ENCODE results near the gene PIK3R2.

PIK3R2 gene

DNA sequence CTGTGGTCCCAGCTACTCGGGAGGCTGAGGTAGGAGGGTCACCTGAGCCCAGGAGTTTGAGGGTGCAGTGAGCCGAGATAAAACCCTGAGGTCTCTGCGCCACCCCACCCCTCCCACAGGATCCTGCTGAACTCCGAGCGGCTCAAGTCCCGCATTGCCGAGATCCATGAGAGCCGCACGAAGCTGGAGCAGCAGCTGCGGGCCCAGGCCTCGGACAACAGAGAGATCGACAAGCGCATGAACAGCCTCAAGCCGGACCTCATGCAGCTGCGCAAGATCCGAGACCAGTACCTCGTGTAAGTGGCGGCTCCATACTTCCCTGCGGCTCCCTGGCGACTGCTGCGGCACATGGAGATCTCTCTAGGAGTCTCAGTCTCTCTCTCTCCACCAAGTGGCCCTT lies 14.0 kb downstream of the PIK3R2 start:
- TF ChIP-seq FOXP2 (optimal IDR thresholded peaks at IDR 0.05; ENCODE audit: borderline replicate concordance, extremely low read depth, extremely low read length, insufficient read depth) (no peak), SIN3A (IDR thresholded peaks at IDR 0.05; ENCODE audit: borderline replicate concordance, insufficient read depth, low read length) (no peak), TAF1 (IDR thresholded peaks at IDR 0.05; ENCODE audit: borderline replicate concordance, insufficient read depth, low read length) (no peak), POLR2AphosphoS5 (IDR thresholded peaks at IDR 0.05; ENCODE audit: low read depth, low read length) (no peak)
- TF ChIP-seq, protein P1, sequence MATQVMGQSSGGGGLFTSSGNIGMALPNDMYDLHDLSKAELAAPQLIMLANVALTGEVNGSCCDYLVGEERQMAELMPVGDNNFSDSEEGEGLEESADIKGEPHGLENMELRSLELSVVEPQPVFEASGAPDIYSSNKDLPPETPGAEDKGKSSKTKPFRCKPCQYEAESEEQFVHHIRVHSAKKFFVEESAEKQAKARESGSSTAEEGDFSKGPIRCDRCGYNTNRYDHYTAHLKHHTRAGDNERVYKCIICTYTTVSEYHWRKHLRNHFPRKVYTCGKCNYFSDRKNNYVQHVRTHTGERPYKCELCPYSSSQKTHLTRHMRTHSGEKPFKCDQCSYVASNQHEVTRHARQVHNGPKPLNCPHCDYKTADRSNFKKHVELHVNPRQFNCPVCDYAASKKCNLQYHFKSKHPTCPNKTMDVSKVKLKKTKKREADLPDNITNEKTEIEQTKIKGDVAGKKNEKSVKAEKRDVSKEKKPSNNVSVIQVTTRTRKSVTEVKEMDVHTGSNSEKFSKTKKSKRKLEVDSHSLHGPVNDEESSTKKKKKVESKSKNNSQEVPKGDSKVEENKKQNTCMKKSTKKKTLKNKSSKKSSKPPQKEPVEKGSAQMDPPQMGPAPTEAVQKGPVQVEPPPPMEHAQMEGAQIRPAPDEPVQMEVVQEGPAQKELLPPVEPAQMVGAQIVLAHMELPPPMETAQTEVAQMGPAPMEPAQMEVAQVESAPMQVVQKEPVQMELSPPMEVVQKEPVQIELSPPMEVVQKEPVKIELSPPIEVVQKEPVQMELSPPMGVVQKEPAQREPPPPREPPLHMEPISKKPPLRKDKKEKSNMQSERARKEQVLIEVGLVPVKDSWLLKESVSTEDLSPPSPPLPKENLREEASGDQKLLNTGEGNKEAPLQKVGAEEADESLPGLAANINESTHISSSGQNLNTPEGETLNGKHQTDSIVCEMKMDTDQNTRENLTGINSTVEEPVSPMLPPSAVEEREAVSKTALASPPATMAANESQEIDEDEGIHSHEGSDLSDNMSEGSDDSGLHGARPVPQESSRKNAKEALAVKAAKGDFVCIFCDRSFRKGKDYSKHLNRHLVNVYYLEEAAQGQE (IDR thresholded peaks at IDR 0.05; ENCODE audit: insufficient read depth in 1 of 2, low read depth in 2 of 2, low read length in 2 of 2): no peak

DNA sequence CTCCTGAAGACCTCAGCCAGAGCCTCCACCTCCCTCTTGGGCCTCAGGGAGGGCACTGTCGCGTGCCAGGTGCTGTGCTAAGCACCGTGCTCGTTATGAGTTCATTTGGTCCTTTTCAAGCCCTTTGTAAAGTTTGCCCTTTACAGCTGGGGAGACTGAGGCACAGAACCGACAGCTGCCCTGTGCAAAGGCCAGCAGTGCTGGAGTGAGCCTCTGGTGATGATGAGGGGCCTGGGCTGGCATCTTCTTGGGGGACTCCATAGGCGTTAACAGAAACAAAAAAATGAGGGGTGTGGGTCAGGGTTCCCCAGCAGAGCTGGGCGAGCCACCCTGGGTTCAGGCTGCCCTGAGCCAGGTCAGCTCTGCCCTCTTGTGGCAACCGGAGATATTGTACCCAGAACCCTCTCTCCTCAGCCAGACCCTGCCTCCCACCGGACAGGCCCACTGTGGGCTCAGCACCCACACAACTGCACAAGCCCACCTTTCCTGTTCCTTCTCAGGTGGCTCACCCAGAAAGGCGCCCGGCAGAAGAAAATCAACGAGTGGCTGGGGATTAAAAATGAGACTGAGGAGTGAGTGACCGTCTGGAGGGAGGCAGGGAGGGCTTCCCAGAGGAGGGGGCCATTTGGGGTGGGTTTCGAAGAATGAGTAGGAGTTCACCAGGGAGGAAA lies 15.1 kb downstream of the PIK3R2 start:
- TF ChIP-seq TAF1 (IDR thresholded peaks at IDR 0.05; ENCODE audit: borderline replicate concordance, insufficient read depth, low read length): no peak
- TF ChIP-seq, protein P1 (IDR thresholded peaks at IDR 0.05; ENCODE audit: insufficient read depth in 1 of 2, low read depth in 2 of 2, low read length in 2 of 2): no peak
- TF ChIP-seq POLR2AphosphoS5 (IDR thresholded peaks at IDR 0.05; ENCODE audit: low read depth, low read length): no peak
- no peak for TF ChIP-seq SIN3A (IDR thresholded peaks at IDR 0.05; ENCODE audit: borderline replicate concordance, insufficient read depth, low read length)
- no peak for TF ChIP-seq FOXP2 (optimal IDR thresholded peaks at IDR 0.05; ENCODE audit: borderline replicate concordance, extremely low read depth, extremely low read length, insufficient read depth)

DNA sequence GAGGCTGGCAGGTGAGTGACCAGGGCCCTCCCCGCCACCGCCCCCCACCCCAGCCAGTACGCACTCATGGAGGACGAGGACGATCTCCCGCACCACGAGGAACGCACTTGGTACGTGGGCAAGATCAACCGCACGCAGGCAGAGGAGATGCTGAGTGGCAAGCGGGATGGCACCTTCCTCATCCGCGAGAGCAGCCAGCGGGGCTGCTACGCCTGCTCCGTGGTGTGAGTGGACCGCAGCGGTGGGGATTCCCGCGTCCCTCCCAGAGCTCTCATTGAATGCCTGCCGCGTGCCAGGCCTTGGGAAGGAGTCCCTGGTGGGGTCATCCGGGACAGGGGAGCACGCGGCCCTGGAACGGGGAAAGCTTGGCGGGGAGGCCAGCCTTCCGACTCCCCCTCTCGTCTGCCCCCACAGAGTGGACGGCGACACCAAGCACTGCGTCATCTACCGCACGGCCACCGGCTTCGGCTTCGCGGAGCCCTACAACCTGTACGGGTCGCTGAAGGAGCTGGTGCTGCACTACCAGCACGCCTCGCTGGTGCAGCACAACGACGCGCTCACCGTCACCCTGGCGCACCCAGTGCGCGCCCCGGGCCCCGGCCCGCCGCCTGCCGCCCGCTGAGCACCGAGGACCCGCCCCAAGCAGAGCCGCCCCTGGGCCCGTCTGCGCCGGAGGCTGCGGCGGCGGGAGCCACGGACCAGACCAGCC lies 15.9 kb downstream of the PIK3R2 start:
- TF ChIP-seq FOXP2 (optimal IDR thresholded peaks at IDR 0.05; ENCODE audit: borderline replicate concordance, extremely low read depth, extremely low read length, insufficient read depth): no peak
- no peak for TF ChIP-seq TAF1 (IDR thresholded peaks at IDR 0.05; ENCODE audit: borderline replicate concordance, insufficient read depth, low read length)
- no peak for TF ChIP-seq SIN3A (IDR thresholded peaks at IDR 0.05; ENCODE audit: borderline replicate concordance, insufficient read depth, low read length)
- TF ChIP-seq POLR2AphosphoS5 (IDR thresholded peaks at IDR 0.05; ENCODE audit: low read depth, low read length): no peak
- TF ChIP-seq, protein P1 (IDR thresholded peaks at IDR 0.05; ENCODE audit: insufficient read depth in 1 of 2, low read depth in 2 of 2, low read length in 2 of 2): no peak

DNA sequence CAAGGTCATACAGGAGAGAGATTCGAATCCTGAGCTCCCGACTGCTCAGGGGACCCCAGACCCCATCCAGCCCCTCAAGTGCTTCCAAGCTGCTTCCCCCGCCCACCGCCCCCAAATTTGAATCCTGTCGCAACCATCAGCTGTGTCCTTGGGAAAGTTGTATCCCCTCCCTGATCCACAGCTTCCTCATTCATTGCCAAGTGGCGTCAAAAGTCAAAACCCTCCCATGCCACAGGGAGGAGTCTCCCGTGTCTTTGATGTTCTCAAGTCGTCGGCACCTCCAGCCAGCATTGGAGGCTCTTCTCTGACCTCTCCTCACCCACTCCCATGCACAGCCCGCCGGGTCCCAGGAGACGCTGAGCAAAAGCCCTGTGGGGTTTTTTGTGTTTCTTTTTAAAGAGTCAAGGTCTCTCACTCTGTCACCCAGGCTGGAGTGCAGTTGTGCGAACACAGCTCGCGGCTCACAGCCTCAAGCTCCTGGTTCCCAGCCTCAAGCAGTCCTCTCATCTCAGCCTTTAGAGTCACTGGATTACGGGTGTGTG lies 17.8 kb downstream of the PIK3R2 start:
- TF ChIP-seq POLR2AphosphoS5 (IDR thresholded peaks at IDR 0.05; ENCODE audit: low read depth, low read length): no peak
- TF ChIP-seq TAF1 (IDR thresholded peaks at IDR 0.05; ENCODE audit: borderline replicate concordance, insufficient read depth, low read length): no peak
- TF ChIP-seq, protein P1 (IDR thresholded peaks at IDR 0.05; ENCODE audit: insufficient read depth in 1 of 2, low read depth in 2 of 2, low read length in 2 of 2): no peak
- no peak for TF ChIP-seq FOXP2 (optimal IDR thresholded peaks at IDR 0.05; ENCODE audit: borderline replicate concordance, extremely low read depth, extremely low read length, insufficient read depth)
- TF ChIP-seq SIN3A (IDR thresholded peaks at IDR 0.05; ENCODE audit: borderline replicate concordance, insufficient read depth, low read length): no peak
